NCI-H1417 treated with DMSO at 0.1 percent for 48 hours (cell line): Measurements from ENCODE around the gene KIF25.
"Not testable (repeated sequence)": the region's sequence is repeated elsewhere in the genome, so short reads cannot be mapped to it uniquely, and the experiment has no call there.

Experiments used
- DNase-seq: peaks from one replicate; lab custom pipeline; 2025; lab: John Stamatoyannopoulos, UW

The KIF25 gene

GRCh38 chr6:167995302-167995701, 2.2 kb upstream of the KIF25 start:
- DNase-seq: no peak

GRCh38 chr6:167995731-167996151, 1.7 kb upstream of the KIF25 start:
- no peak for DNase-seq

- no peak for DNase-seq
Measured at GRCh38 chr6:167996424-167997199, 859 bp upstream of the KIF25 start.

- no peak for DNase-seq
Measured at GRCh38 chr6:167998215-167998614, 744 bp downstream of the KIF25 start.

- DNase-seq: no peak
Measured at GRCh38 chr6:168000198-168001028, 2.9 kb downstream of the KIF25 start.

- DNase-seq: no peak
Measured at GRCh38 chr6:168001029-168001332, 3.5 kb downstream of the KIF25 start.

- DNase-seq: not testable (repeated sequence)
Measured at GRCh38 chr6:168001514-168001913, 4.0 kb downstream of the KIF25 start.

- DNase-seq: no peak
Measured at GRCh38 chr6:168002804-168003203, 5.3 kb downstream of the KIF25 start.

GRCh38 chr6:168004023-168004422, 6.6 kb downstream of the KIF25 start:
- DNase-seq: no peak

GRCh38 chr6:168004945-168005344, 7.5 kb downstream of the KIF25 start:
- DNase-seq: no peak

GRCh38 chr6:168005796-168006195, 8.3 kb downstream of the KIF25 start:
- no peak for DNase-seq

GRCh38 chr6:168007592-168008338, 10.3 kb downstream of the KIF25 start:
- no peak for DNase-seq

GRCh38 chr6:168009331-168009730, 11.9 kb downstream of the KIF25 start:
- DNase-seq: no peak

- no peak for DNase-seq
Measured at GRCh38 chr6:168011291-168011690, 13.8 kb downstream of the KIF25 start.

GRCh38 chr6:168012431-168013249, 15.2 kb downstream of the KIF25 start:
- no peak for DNase-seq

- no peak for DNase-seq
Measured at GRCh38 chr6:168013250-168013915, 15.9 kb downstream of the KIF25 start.

- no peak for DNase-seq
Measured at GRCh38 chr6:168014428-168014827, 17.0 kb downstream of the KIF25 start.

GRCh38 chr6:168015009-168015408, 17.5 kb downstream of the KIF25 start:
- no peak for DNase-seq

GRCh38 chr6:168015482-168016175, 18.2 kb downstream of the KIF25 start:
- DNase-seq: no peak

GRCh38 chr6:168016176-168016620, 18.7 kb downstream of the KIF25 start:
- no peak for DNase-seq
